Stimulated activated effector memory CD8-positive, alpha-beta T cell treated with anti-CD3 and anti-CD28 coated beads, Interleukin-12 subunit alpha, Interleukin-12 subunit beta, amount 100 ng/mL, for 72 hours (primary cell): ENCODE results near the gene FAM20C.

Experiments
- ATAC-seq: fragments of 150-1000 bp; cut with Tn5 transposase; 2 replicates; pipeline ENCODE4 v1.10.0; 2021
- DNase-seq, 2 donors: peaks; one replicate each; pipeline ENCODE4 v3.0.0; 2021 to 2022; ENCODE audit warnings: low spot score in 2 of 2
- H3K27ac Mint-ChIP-seq: one replicate; pipeline ENCODE4 v1.8.0; 2022; ENCODE audit warnings: mild to moderate bottlenecking, mixed read lengths
- H3K36me3 Mint-ChIP-seq: one replicate; pipeline ENCODE4 v1.8.0; 2022; ENCODE audit warnings: mild to moderate bottlenecking, mixed read lengths
- H3K4me1 Mint-ChIP-seq: one replicate; pipeline ENCODE4 v1.8.0; 2022; ENCODE audit warnings: mixed read lengths
- H3K4me3 Mint-ChIP-seq: one replicate; pipeline ENCODE4 v1.8.0; 2022; ENCODE audit warnings: mild to moderate bottlenecking, mixed read lengths
- H3K9me3 Mint-ChIP-seq: one replicate; pipeline ENCODE4 v1.8.0; 2022; ENCODE audit warnings: mixed read lengths

Gene FAM20C

GRCh38 chr7:166338-167060 is 25.9 kb upstream of the FAM20C start:
- ATAC-seq, result no peak
- no peaks in the 10 kb centered on the region for H3K4me1 Mint-ChIP-seq
- H3K4me3 Mint-ChIP-seq, result no peak overlapping the region
- H3K9me3 Mint-ChIP-seq, result no peaks in the 10 kb centered on the region
- DNase-seq, result no peak
- no peak overlapping the region for H3K27ac Mint-ChIP-seq
- H3K36me3 Mint-ChIP-seq, result no peaks in the 10 kb centered on the region

- Mint-ChIP-seq H3K4me1 (no peaks in the 10 kb centered on the region), H3K4me3 (no peak overlapping the region), H3K27ac (no peak overlapping the region), H3K9me3 (no peaks in the 10 kb centered on the region), H3K36me3 (no peaks in the 10 kb centered on the region)
- ATAC-seq, result no peak
- no peak for DNase-seq
These were observed 25.1 kb upstream of the FAM20C start for GRCh38 chr7:167090-167855.

- ATAC-seq, result peak; percentile 17
- DNase-seq, result no peak
These were observed 24.2 kb upstream of the FAM20C start for GRCh38 chr7:167976-168791.

GRCh38 chr7:169276-170172 is 22.8 kb upstream of the FAM20C start:
- ATAC-seq (no peak), DNase-seq (no peak)
- no peaks in the 10 kb centered on the region for H3K36me3 Mint-ChIP-seq
- no peaks in the 10 kb centered on the region for H3K9me3 Mint-ChIP-seq
- no peak overlapping the region for H3K27ac Mint-ChIP-seq
- H3K4me3 Mint-ChIP-seq, result no peak overlapping the region
- no peaks in the 10 kb centered on the region for H3K4me1 Mint-ChIP-seq

More at GRCh38 chr7:167976-168791, 24.2 kb upstream of the FAM20C start:
- Mint-ChIP-seq H3K4me3 (no peak overlapping the region), H3K4me1 (no peaks in the 10 kb centered on the region), H3K27ac (no peak overlapping the region), H3K36me3 (no peaks in the 10 kb centered on the region), H3K9me3 (no peaks in the 10 kb centered on the region)

- no peak for ATAC-seq
- Mint-ChIP-seq H3K9me3 (no peaks in the 10 kb centered on the region), H3K36me3 (no peaks in the 10 kb centered on the region)
These were observed 21.6 kb upstream of the FAM20C start for GRCh38 chr7:170551-171363.

GRCh38 chr7:171364-171904 is 20.9 kb upstream of the FAM20C start:
- no peak overlapping the region for H3K4me3 Mint-ChIP-seq
- no peak for DNase-seq
- no peak overlapping the region for H3K27ac Mint-ChIP-seq

More at GRCh38 chr7:170551-171363, 21.6 kb upstream of the FAM20C start:
- DNase-seq, result no peak
- Mint-ChIP-seq H3K4me3 (no peak overlapping the region), H3K27ac (no peak overlapping the region), H3K4me1 (no peaks in the 10 kb centered on the region)

GRCh38 chr7:171912-172515 is 20.4 kb upstream of the FAM20C start:
- Mint-ChIP-seq H3K36me3 (no peaks in the 10 kb centered on the region), H3K9me3 (no peaks in the 10 kb centered on the region), H3K27ac (no peak overlapping the region)

More at GRCh38 chr7:171364-171904, 20.9 kb upstream of the FAM20C start:
- ATAC-seq, result no peak
- no peaks in the 10 kb centered on the region for H3K4me1 Mint-ChIP-seq
- no peaks in the 10 kb centered on the region for H3K9me3 Mint-ChIP-seq
- no peaks in the 10 kb centered on the region for H3K36me3 Mint-ChIP-seq

GRCh38 chr7:173209-173918 is 19.0 kb upstream of the FAM20C start:
- H3K36me3 Mint-ChIP-seq, result no peaks in the 10 kb centered on the region
- H3K4me1 Mint-ChIP-seq, result no peaks in the 10 kb centered on the region
- no peak overlapping the region for H3K4me3 Mint-ChIP-seq
- H3K9me3 Mint-ChIP-seq, result no peaks in the 10 kb centered on the region
- ATAC-seq, result no peak
- DNase-seq, result no peak
- no peak overlapping the region for H3K27ac Mint-ChIP-seq

More at GRCh38 chr7:171912-172515, 20.4 kb upstream of the FAM20C start:
- H3K4me1 Mint-ChIP-seq, result no peaks in the 10 kb centered on the region
- no peak for DNase-seq
- no peak overlapping the region for H3K4me3 Mint-ChIP-seq
- no peak for ATAC-seq

- no peak overlapping the region for H3K4me3 Mint-ChIP-seq
- no peaks in the 10 kb centered on the region for H3K9me3 Mint-ChIP-seq
- H3K27ac Mint-ChIP-seq, result no peak overlapping the region
- H3K36me3 Mint-ChIP-seq, result no peaks in the 10 kb centered on the region
- no peaks in the 10 kb centered on the region for H3K4me1 Mint-ChIP-seq
- ATAC-seq (no peak), DNase-seq (no peak)
These were observed 17.7 kb upstream of the FAM20C start for GRCh38 chr7:174716-175115.

- DNase-seq, result no peak
- Mint-ChIP-seq H3K4me1 (no peaks in the 10 kb centered on the region), H3K36me3 (no peaks in the 10 kb centered on the region), H3K9me3 (no peaks in the 10 kb centered on the region), H3K4me3 (no peak overlapping the region), H3K27ac (no peak overlapping the region)
- no peak for ATAC-seq
These were observed 16.4 kb upstream of the FAM20C start for GRCh38 chr7:175955-176354.

GRCh38 chr7:176381-176780 is 16.0 kb upstream of the FAM20C start:
- H3K4me1 Mint-ChIP-seq, result no peaks in the 10 kb centered on the region
- no peak overlapping the region for H3K27ac Mint-ChIP-seq
- no peak for ATAC-seq
- no peaks in the 10 kb centered on the region for H3K36me3 Mint-ChIP-seq
- no peak for DNase-seq
- no peaks in the 10 kb centered on the region for H3K9me3 Mint-ChIP-seq
- H3K4me3 Mint-ChIP-seq, result no peak overlapping the region

GRCh38 chr7:176786-177459 is 15.4 kb upstream of the FAM20C start:
- no peaks in the 10 kb centered on the region for H3K9me3 Mint-ChIP-seq

More at GRCh38 chr7:176786-177459, 15.4 kb upstream of the FAM20C start:
- Mint-ChIP-seq H3K27ac (no peak overlapping the region), H3K4me1 (no peaks in the 10 kb centered on the region), H3K4me3 (no peak overlapping the region), H3K36me3 (no peaks in the 10 kb centered on the region)
- ATAC-seq (no peak), DNase-seq (no peak)
